ENCODE measurements around the gene CMA1. TPM values are rescaled to one million over a fixed set of nuclear protein-coding genes. Genes with fewer than 3 reads are reported as not detected.
"Not testable (repeated sequence)": the region's sequence is repeated elsewhere in the genome, so short reads cannot be mapped to it uniquely, and the experiment has no call there.

Gene CMA1
- total and polyA plus RNA-seq, 8 donors: 0.23 to 1.7 TPM; not detected in 6

DNA sequence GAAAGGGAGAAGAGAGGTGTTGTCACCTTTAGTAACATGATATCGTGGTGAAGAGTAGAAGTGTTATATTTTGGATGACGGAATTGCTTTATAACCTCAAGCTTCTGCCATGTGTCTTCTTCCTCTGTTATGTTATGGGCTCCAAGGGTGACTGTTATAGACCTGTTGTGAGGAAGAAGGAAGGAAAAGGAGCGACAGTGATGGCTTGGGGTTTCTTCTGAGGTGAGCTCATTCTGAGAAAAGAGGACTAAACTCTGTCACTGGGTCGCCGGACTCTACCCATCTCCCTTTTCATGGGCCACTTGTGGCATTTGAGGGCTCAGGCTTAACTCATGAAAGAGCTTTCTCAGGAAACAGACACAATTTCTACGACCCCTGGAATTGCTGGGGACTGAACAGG is 1.6 kb downstream of the CMA1 start:
- no peak for DNase-seq
- H3K27me3 ChIP-seq: no peaks in the 10 kb centered on the region
- intact Hi-C loops (cut with DNase I; ENCODE audit: low total_unique reads): no loop called here
- H3K4me3 ChIP-seq: no peak overlapping the region
- TF ChIP-seq, protein P1, sequence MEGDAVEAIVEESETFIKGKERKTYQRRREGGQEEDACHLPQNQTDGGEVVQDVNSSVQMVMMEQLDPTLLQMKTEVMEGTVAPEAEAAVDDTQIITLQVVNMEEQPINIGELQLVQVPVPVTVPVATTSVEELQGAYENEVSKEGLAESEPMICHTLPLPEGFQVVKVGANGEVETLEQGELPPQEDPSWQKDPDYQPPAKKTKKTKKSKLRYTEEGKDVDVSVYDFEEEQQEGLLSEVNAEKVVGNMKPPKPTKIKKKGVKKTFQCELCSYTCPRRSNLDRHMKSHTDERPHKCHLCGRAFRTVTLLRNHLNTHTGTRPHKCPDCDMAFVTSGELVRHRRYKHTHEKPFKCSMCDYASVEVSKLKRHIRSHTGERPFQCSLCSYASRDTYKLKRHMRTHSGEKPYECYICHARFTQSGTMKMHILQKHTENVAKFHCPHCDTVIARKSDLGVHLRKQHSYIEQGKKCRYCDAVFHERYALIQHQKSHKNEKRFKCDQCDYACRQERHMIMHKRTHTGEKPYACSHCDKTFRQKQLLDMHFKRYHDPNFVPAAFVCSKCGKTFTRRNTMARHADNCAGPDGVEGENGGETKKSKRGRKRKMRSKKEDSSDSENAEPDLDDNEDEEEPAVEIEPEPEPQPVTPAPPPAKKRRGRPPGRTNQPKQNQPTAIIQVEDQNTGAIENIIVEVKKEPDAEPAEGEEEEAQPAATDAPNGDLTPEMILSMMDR (IDR thresholded peaks at IDR 0.05): no peak
- TF ChIP-seq POLR2A (IDR thresholded peaks at IDR 0.05): no peak
- no peak for TF ChIP-seq EP300 (IDR thresholded peaks at IDR 0.05)
- TF ChIP-seq POLR2AphosphoS5 (IDR thresholded peaks at IDR 0.05): no peak
- no peaks in the 10 kb centered on the region for H3K9me3 ChIP-seq
- WGBS, 5 donors: 78 to 87% (median 81%) methylated on average over 6 of the region's 6 CpGs
- H3K4me1 ChIP-seq: no peaks in the 10 kb centered on the region
- peaks cover 0 to 10% (median 4%) of the 10 kb centered on the region in 4 donors for H3K36me3 ChIP-seq
- no peak overlapping the region for H3K27ac ChIP-seq

DNA sequence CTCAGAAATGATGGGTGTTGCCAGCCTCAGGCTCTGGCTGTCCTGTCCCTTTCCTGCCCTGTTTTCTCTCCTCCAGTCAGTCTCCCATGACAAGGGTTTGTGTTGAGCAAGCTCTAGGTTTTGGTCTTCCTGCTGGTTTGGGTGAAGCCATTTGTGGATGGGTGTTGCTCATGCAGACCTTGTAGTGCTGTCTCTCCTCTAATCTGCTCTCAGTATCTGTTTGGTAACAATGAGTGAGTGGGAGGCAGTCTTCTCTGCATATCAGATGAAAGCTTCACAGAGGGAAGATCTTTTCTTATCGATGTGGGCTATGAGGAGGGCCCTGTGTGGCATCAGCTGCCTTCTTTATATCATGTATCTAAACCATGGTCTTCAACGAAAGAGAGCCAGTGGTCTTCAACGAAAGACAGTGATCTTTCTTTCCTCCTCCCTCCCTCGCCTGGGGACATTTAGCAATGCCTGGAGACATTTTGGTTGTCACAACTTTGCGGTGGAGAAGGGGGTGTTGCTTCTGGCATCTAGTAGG is 3.6 kb downstream of the CMA1 start:
- H3K9me3 ChIP-seq: no peaks in the 10 kb centered on the region
- H3K27ac ChIP-seq: no peak overlapping the region
- H3K27me3 ChIP-seq: no peaks in the 10 kb centered on the region
- TF ChIP-seq POLR2A (IDR thresholded peaks at IDR 0.05) (no peak), EP300 (IDR thresholded peaks at IDR 0.05) (no peak)
- 75 to 90% (median 83%) methylated on average over 5 of the region's 5 CpGs for WGBS, 5 donors
- H3K36me3 ChIP-seq: peaks cover 0 to 10% (median 5%) of the 10 kb centered on the region in 4 donors
- no peaks in the 10 kb centered on the region for H3K4me1 ChIP-seq
- no peak overlapping the region for H3K4me3 ChIP-seq
- intact Hi-C loops (cut with DNase I; ENCODE audit: low total_unique reads): no loop called here
- DNase-seq: no peak

DNA sequence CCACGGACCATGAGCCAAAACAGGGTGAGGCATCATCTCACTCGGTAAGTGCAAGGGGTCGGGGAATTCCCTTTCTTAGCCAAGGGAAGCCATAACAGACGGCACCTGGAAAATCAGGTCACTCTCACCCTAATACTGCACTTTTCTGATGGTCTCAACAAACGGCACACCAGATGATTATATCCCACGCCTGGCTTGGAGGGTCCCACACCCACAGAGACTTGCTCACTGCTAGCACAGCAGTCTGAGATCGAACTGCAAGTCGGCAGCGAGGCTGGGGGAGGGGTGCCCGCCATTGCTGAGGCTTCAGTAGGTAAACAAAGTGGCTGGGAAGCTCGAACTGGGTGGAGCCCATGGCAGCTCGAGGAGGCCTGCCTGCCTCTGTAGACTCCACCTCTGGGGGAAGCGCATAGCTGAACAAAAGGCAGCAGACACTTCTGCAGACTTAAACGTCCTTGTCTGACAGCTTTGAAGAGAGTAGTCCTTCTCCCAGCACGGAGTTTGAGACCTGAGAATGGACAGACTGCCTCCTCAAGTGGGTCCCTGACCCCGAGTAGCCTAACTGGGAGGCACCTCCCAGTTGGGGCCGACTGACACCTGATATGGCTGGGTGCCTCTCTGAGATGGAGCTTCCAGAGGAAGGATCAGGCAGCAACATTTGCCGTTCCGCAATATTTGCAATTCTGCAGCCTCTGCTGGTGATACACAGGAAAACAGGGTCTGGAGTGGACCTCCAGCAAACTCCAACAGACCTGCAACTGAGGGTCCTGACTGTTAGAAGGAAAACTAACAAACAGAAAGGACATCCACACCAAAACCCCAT is 16.3 kb downstream of the CMA1 start:
- H3K27ac ChIP-seq; H3K36me3 ChIP-seq; intact Hi-C loops (cut with DNase I; ENCODE audit: low total_unique reads); H3K4me3 ChIP-seq; H3K4me1 ChIP-seq; DNase-seq; H3K27me3 ChIP-seq: not testable (repeated sequence)
- 73 to 81% (median 74%) methylated on average over 9 to 19 of the region's 19 CpGs for WGBS, 5 donors
- peaks cover 0 to 20% (median 4%) of the 10 kb centered on the region in 4 donors for H3K9me3 ChIP-seq

DNA sequence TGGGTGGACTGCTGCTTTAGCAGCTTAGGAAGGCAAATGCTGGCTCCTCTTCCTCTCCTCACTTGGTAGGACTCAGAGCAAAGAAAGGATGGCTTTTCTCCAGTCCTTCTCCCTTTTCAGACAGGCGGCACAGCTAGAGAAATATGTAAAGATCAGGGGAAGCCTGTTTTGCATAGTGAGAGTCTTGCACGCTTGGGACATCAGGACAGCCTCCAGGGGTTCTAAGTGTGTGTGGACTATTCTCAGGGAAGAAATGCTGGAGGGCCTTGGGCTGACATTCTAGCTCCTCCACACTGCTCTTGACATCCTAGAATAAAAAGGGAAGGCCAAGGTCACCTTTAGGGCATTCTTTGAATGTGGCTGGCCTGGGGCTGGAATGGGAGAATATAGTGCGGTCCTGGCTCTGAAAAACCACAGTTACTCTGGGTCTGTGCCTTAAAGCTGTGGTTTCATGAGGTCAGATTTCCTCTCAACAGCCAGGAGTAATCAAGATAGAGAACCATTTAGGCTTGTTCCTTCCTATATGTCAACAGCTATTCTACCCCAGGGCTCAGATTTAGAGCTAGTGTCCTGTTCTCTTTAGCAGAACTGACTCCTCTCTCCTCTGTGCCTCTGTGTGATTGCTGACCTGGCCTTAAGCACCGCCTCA is 24.3 kb downstream of the CMA1 start:
- no peaks in the 10 kb centered on the region for H3K9me3 ChIP-seq
- WGBS, 5 donors: 44 to 61% (median 52%) methylated on average over 4 of the region's 4 CpGs
- no peak for DNase-seq
- H3K36me3 ChIP-seq: no peaks in the 10 kb centered on the region
- H3K4me3 ChIP-seq: no peak overlapping the region
- intact Hi-C loops (cut with DNase I; ENCODE audit: low total_unique reads): no loop called here
- peaks cover 0 to 4% (median 0%) of the 10 kb centered on the region in 4 donors for H3K4me1 ChIP-seq
- H3K27me3 ChIP-seq: no peaks in the 10 kb centered on the region
- TF ChIP-seq, protein P1 (IDR thresholded peaks at IDR 0.05): no peak
- TF ChIP-seq EP300 (IDR thresholded peaks at IDR 0.05) (no peak), POLR2AphosphoS5 (IDR thresholded peaks at IDR 0.05) (no peak), POLR2A (IDR thresholded peaks at IDR 0.05) (no peak)
- no peak overlapping the region for H3K27ac ChIP-seq

DNA sequence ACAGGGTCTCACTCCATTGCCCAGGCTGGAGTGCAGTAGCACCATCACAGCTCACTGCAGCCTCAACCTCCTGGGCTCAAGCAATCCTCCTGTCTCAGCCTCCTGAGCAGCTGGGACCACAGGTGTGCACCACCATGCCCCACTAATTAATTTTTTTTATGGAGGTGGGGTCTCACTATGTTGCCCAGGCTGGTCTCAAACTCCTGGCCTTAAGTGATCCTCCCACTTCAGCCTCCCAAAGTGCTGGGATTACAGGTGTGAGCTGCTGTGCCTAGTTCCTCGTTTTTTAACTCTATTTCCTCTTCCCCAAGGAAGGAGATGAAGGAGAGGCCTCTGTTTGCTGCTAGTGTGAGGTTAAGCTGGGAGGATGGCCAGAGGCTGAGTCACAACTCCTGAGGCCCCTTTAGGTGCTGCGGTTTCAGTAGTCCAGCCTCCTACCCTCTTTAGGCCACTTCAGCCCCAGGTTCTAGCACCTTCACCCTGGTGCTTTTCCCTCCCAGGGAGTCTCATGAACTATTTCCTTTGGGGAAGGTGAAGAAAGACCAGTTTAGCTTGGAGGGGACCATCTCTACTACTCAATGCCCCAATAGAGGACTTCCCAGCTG is 25.3 kb downstream of the CMA1 start:
- DNase-seq, H3K27ac ChIP-seq: not testable (repeated sequence)
- WGBS, 5 donors: 54 to 70% (median 56%) methylated on average over 2 of the region's 2 CpGs

More for the DNA sequence above, 25.3 kb downstream of the CMA1 start:
- H3K27me3 ChIP-seq; H3K9me3 ChIP-seq; H3K4me3 ChIP-seq; intact Hi-C loops (cut with DNase I; ENCODE audit: low total_unique reads); H3K4me1 ChIP-seq; H3K36me3 ChIP-seq: not testable (repeated sequence)
